ACC112 (cell line): ENCODE results near the gene MAP7D2.

Experiments
- H2AFZ ChIP-seq: fragments of 200-600 bp; sonication (generic); one replicate; pipeline ENCODE4 v1.6.0; 2017; ENCODE audit warnings: antibody characterized with exemption, low read length; ENCODE audit not compliant: unreplicated experiment
- H3K27ac ChIP-seq: fragments of 200-600 bp; sonication (generic); 2 replicates; pipeline ENCODE4 v1.5.1; 2014; ENCODE audit warnings: low read depth, mild to moderate bottlenecking, antibody characterized with exemption, low read length, moderate library complexity
- H3K27me3 ChIP-seq: fragments of 200-600 bp; sonication (generic); 2 replicates; pipeline ENCODE4 v1.6.1; 2014; ENCODE audit warnings: mild to moderate bottlenecking, antibody characterized with exemption, low read length, moderate library complexity, mixed read lengths; ENCODE audit not compliant: insufficient read depth
- H3K36me3 ChIP-seq: fragments of 200-600 bp; sonication (generic); 2 replicates; pipeline ENCODE4 v1.6.1; 2016; ENCODE audit warnings: mild to moderate bottlenecking, antibody characterized with exemption, low read length, moderate library complexity, mixed read lengths; ENCODE audit not compliant: insufficient read depth
- H3K4me1 ChIP-seq: fragments of 200-600 bp; sonication (generic); one replicate; pipeline ENCODE4 v1.6.1; 2016; ENCODE audit warnings: low read length, mixed read lengths; ENCODE audit not compliant: insufficient read depth, unreplicated experiment, control insufficient read depth
- H3K4me3 ChIP-seq: fragments of 200-600 bp; sonication (generic); 2 replicates; pipeline ENCODE4 v1.5.1; 2014; ENCODE audit warnings: mild to moderate bottlenecking, low read depth, low read length
- H3K79me2 ChIP-seq: fragments of 200-600 bp; sonication (generic); one replicate; pipeline ENCODE4 v1.6.0; 2016; ENCODE audit warnings: low read length; ENCODE audit not compliant: control insufficient read depth, unreplicated experiment, insufficient read depth

Gene MAP7D2

GRCh38 chrX:19981947-19982346 lies 134.8 kb downstream of the MAP7D2 start:
- H3K36me3 ChIP-seq = peaks cover 10% of the 10 kb centered on the region; the same call in 1 of the 2 replicates
- no peaks in the 10 kb centered on the region for H3K27me3 ChIP-seq
- peaks cover 19% of the 10 kb centered on the region for H3K79me2 ChIP-seq
- H3K4me3 ChIP-seq = no peak overlapping the region
- peaks cover 15% of the 10 kb centered on the region for H3K4me1 ChIP-seq
- H3K27ac ChIP-seq = no peak overlapping the region
- H2AFZ ChIP-seq = no peak overlapping the region

DNA sequence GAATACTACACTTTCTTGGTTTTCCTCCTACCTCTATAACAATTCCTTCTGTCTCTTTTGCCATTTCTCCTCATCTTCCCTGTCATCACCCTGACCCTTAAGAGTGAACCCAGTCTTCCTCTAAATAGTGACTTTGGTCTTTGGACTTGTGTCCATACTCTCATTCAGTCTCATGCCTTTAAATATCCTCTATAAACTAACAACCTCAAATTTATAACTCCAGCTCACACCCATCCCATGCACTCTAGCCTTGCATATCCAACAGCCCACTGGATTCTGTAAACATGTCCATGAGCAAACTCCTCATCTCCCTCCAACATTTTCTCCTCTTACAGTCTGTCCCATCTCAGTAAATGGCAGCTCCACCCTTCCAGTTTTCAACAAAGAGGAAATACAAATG lies 140.9 kb downstream of the MAP7D2 start:
- no peaks in the 10 kb centered on the region for H3K27me3 ChIP-seq
- H3K36me3 ChIP-seq = peaks cover 7% of the 10 kb centered on the region; the same call in 1 of the 2 replicates
- H3K79me2 ChIP-seq = peaks cover 13% of the 10 kb centered on the region
- no peak overlapping the region for H3K27ac ChIP-seq
- H3K4me3 ChIP-seq = no peak overlapping the region
- peaks cover under 1% of the 10 kb centered on the region for H3K4me1 ChIP-seq
- H2AFZ ChIP-seq = no peak overlapping the region

DNA sequence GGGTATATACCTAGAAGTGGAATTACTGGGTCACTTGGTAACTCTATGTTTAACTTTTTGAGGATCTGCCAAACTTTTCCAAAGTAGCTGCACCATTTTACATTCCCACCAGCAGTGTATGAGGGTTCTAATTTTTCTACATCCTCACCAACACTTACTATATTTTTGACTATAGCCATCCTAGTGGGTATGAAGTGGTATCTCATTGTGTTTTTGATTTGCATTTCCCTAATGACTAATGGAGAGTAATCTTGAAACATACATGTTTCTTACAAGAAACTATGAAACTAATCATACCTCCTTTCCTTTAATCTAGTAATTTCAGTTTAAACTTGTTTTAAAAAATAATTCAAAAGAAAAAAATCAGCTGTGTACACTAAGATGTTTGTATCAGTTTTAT lies 143.7 kb downstream of the MAP7D2 start:
- Histone ChIP-seq H3K79me2 (peaks cover 5% of the 10 kb centered on the region), H2AFZ (no peak overlapping the region), H3K4me1 (no peaks in the 10 kb centered on the region), H3K27me3 (no peaks in the 10 kb centered on the region), H3K4me3 (no peak overlapping the region), H3K36me3 (peaks cover 5% of the 10 kb centered on the region; the same call in 1 of the 2 replicates), H3K27ac (no peak overlapping the region)

DNA sequence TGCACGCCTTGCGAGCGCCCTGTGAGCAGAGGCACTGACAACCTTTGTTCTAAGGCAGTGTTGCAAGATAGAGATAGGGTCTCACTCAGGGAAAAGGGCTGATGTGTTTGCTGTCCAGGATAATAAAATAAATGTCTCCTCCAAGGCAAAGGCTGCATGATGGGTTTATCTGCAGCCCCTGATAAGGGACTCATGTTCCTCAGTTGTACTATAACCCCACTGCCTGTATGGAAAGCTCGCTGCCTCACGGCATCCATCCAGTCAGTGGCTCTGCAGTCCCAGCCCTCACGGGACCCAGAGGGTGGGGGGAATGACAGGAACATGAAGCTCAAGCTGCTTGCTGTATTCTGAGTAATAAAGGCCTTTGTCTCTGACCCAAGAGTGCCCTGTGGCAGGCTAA lies 148.4 kb downstream of the MAP7D2 start:
- Histone ChIP-seq H3K4me3 (no peak overlapping the region), H3K4me1 (no peaks in the 10 kb centered on the region), H3K27me3 (no peaks in the 10 kb centered on the region), H3K36me3 (0 out of 2 replicates have a peak, but pooled peaks cover 4% of the 10 kb centered on the region), H3K79me2 (no peaks in the 10 kb centered on the region), H2AFZ (no peak overlapping the region), H3K27ac (no peak overlapping the region)

GRCh38 chrX:19966056-19966455 lies 150.7 kb downstream of the MAP7D2 start:
- H3K4me3 ChIP-seq = no peak overlapping the region
- H3K36me3 ChIP-seq = 0 out of 2 replicates have a peak, but pooled peaks cover 4% of the 10 kb centered on the region
- no peaks in the 10 kb centered on the region for H3K79me2 ChIP-seq
- H3K4me1 ChIP-seq = no peaks in the 10 kb centered on the region
- H2AFZ ChIP-seq = no peak overlapping the region
- H3K27me3 ChIP-seq = no peaks in the 10 kb centered on the region
- H3K27ac ChIP-seq = no peak overlapping the region

- Histone ChIP-seq H3K36me3 (0 out of 2 replicates have a peak, but pooled peaks cover 4% of the 10 kb centered on the region), H3K27ac (no peak overlapping the region), H3K27me3 (no peaks in the 10 kb centered on the region), H3K4me3 (no peak overlapping the region), H3K79me2 (no peaks in the 10 kb centered on the region), H3K4me1 (no peaks in the 10 kb centered on the region), H2AFZ (no peak overlapping the region)
These were observed 152.5 kb downstream of the MAP7D2 start for GRCh38 chrX:19964017-19964710.

DNA sequence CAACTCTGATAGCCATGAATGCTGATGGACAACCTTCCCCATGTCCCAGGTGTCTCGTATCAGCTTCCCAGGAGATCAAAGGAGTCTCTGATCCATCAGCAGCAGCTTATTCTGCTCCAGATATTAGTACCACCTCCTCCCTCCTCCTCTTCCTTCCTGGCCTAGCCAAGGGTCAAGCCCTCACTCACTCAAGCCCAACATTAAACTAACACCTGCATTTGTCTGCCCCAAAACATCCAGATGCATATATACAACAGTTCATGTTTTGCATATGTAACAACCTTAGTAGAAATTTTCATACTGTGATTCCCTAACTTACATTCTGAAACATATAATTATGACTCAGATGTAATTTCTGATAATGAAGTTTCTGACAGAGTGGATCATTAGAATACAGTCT lies 155.8 kb downstream of the MAP7D2 start:
- no peak overlapping the region for H2AFZ ChIP-seq
- no peaks in the 10 kb centered on the region for H3K4me1 ChIP-seq
- H3K4me3 ChIP-seq = no peak overlapping the region
- H3K36me3 ChIP-seq = 0 out of 2 replicates have a peak, but pooled peaks cover 1% of the 10 kb centered on the region
- no peaks in the 10 kb centered on the region for H3K27me3 ChIP-seq
- H3K27ac ChIP-seq = no peak overlapping the region
- H3K79me2 ChIP-seq = no peaks in the 10 kb centered on the region

- no peaks in the 10 kb centered on the region for H3K27me3 ChIP-seq
- no peak overlapping the region for H3K27ac ChIP-seq
- no peak overlapping the region for H2AFZ ChIP-seq
- H3K4me1 ChIP-seq = peaks cover 16% of the 10 kb centered on the region
- H3K79me2 ChIP-seq = no peaks in the 10 kb centered on the region
- H3K36me3 ChIP-seq = no peaks in the 10 kb centered on the region
- no peak overlapping the region for H3K4me3 ChIP-seq
These were observed 157.9 kb downstream of the MAP7D2 start for GRCh38 chrX:19958552-19959486.

GRCh38 chrX:19956923-19957322 lies 159.8 kb downstream of the MAP7D2 start:
- no peak overlapping the region for H3K27ac ChIP-seq
- no peaks in the 10 kb centered on the region for H3K36me3 ChIP-seq
- no peaks in the 10 kb centered on the region for H3K79me2 ChIP-seq
- H3K4me3 ChIP-seq = no peak overlapping the region
- no peaks in the 10 kb centered on the region for H3K27me3 ChIP-seq
- peaks cover 16% of the 10 kb centered on the region for H3K4me1 ChIP-seq
- no peak overlapping the region for H2AFZ ChIP-seq
